HCT116 (cell line): ENCODE data around the gene PCDHGC4.

Experiments
- CEBPB ChIP-seq: IDR thresholded peaks from 2 replicates; pipeline ENCODE4 v1.6.1; 2012; ENCODE audit warnings: low read depth
- CTCF ChIP-seq, 3 experiments: fragments of 200-600 bp in 1 of 3; sonication (generic) in 1 of 3; IDR thresholded peaks in 2 of 3; conservative IDR thresholded peaks in 1 of 3; 2 replicates each; pipeline ENCODE4 v1.5.1; 2012 to 2017; ENCODE audit warnings: low read depth in 2 of 3, low read length in 2 of 3, antibody characterized with exemption in 1 of 3, borderline replicate concordance in 1 of 3, control low read depth in 1 of 3, mild to moderate bottlenecking in 1 of 3, mixed read lengths in 1 of 3, mixed run types in 1 of 3, moderate library complexity in 1 of 3; ENCODE audit not compliant: insufficient read depth in 1 of 3
- POLR2AphosphoS5 ChIP-seq: IDR thresholded peaks from 2 replicates; pipeline ENCODE4 v1.6.1; 2011; ENCODE audit warnings: mild to moderate bottlenecking, low read depth, low read length, moderate library complexity
- REST ChIP-seq: IDR thresholded peaks from 2 replicates; pipeline ENCODE4 v1.6.1; 2012; ENCODE audit warnings: low read depth
- SIN3A ChIP-seq: IDR thresholded peaks from 2 replicates; pipeline ENCODE4 v1.6.1; 2012; ENCODE audit warnings: low read depth

- TF ChIP-seq CEBPB, result no peak
- TF ChIP-seq SIN3A, result no peak
- no peak for TF ChIP-seq REST
- TF ChIP-seq CTCF (IDR thresholded peaks at IDR 0.05 in 2 of 3, conservative IDR thresholded peaks at IDR 0.05 in 1 of 3; ENCODE audit: borderline replicate concordance in 1 of 3, insufficient read depth in 1 of 3, low read depth in 2 of 3, low read length in 2 of 3), result no peak
- TF ChIP-seq POLR2AphosphoS5, result no peak
Measured at GRCh38 chr5:141441571-141442170, 43.2 kb upstream of the PCDHGC4 start.
